ENCODE data around the gene RYR2.

DNA sequence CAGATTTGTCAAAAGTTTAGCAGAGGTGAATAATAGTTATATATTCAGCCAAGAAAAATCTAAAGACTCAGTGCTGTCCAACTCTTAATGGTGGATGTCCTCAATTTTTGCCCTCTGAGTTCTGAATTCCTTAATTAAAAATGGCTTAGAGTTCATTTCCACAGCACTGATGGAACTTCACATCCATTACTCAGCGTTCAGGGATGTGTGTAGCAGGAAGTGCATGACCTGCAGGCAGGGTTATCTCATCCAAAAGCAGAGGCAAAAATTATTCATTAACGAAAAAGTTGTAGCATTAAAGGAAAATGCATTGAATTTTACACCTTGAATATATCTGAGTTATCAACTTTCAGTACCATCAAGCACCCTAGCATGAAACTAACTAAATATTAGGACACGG, 752.1 kb downstream of the RYR2 start:
- TF ChIP-seq ZNF23 (CRISPR knock-in tag; IDR thresholded peaks at IDR 0.05) (no peak), POLR2A (conservative IDR thresholded peaks at IDR 0.05) (no peak), YY1 (IDR thresholded peaks at IDR 0.05; ENCODE audit: borderline replicate concordance in 1 of 3, control insufficient read depth in 1 of 3, extremely low read depth in 1 of 3, insufficient read depth in 3 of 3, insufficient read length in 1 of 3, insufficient replicate concordance in 2 of 3, low read depth in 1 of 3, low read length in 2 of 3) (no peak), U2AF2 (optimal IDR thresholded peaks at IDR 0.05; ENCODE audit: low read depth, low read length) (no peak), FOXP4 (CRISPR knock-in tag; IDR thresholded peaks at IDR 0.05; ENCODE audit: borderline replicate concordance) (no peak), SIN3A (IDR thresholded peaks at IDR 0.05; ENCODE audit: borderline replicate concordance in 2 of 2, control insufficient read depth in 1 of 2, low read depth in 2 of 2, low read length in 2 of 2) (no peak), PRMT5 (CRISPR knock-in tag; IDR thresholded peaks at IDR 0.05) (no peak), ZFX (CRISPR knock-in tag; IDR thresholded peaks at IDR 0.05) (no peak), EZH2 (IDR thresholded peaks at IDR 0.05; ENCODE audit: borderline replicate concordance, low read depth, low read length) (no peak)
- TF ChIP-seq, protein P1, sequence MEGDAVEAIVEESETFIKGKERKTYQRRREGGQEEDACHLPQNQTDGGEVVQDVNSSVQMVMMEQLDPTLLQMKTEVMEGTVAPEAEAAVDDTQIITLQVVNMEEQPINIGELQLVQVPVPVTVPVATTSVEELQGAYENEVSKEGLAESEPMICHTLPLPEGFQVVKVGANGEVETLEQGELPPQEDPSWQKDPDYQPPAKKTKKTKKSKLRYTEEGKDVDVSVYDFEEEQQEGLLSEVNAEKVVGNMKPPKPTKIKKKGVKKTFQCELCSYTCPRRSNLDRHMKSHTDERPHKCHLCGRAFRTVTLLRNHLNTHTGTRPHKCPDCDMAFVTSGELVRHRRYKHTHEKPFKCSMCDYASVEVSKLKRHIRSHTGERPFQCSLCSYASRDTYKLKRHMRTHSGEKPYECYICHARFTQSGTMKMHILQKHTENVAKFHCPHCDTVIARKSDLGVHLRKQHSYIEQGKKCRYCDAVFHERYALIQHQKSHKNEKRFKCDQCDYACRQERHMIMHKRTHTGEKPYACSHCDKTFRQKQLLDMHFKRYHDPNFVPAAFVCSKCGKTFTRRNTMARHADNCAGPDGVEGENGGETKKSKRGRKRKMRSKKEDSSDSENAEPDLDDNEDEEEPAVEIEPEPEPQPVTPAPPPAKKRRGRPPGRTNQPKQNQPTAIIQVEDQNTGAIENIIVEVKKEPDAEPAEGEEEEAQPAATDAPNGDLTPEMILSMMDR (IDR thresholded peaks at IDR 0.05 in 2 of 3, conservative IDR thresholded peaks at IDR 0.05 in 1 of 3; ENCODE audit: insufficient read depth in 2 of 3, low read depth in 1 of 3, low read length in 3 of 3): no peak
- TF ChIP-seq, protein P2, sequence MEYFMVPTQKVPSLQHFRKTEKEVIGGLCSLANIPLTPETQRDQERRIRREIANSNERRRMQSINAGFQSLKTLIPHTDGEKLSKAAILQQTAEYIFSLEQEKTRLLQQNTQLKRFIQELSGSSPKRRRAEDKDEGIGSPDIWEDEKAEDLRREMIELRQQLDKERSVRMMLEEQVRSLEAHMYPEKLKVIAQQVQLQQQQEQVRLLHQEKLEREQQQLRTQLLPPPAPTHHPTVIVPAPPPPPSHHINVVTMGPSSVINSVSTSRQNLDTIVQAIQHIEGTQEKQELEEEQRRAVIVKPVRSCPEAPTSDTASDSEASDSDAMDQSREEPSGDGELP (CRISPR knock-in tag; IDR thresholded peaks at IDR 0.05; ENCODE audit: borderline replicate concordance): no peak
- TF ChIP-seq, protein P3, sequence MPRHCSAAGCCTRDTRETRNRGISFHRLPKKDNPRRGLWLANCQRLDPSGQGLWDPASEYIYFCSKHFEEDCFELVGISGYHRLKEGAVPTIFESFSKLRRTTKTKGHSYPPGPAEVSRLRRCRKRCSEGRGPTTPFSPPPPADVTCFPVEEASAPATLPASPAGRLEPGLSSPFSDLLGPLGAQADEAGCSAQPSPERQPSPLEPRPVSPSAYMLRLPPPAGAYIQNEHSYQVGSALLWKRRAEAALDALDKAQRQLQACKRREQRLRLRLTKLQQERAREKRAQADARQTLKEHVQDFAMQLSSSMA (CRISPR knock-in tag; IDR thresholded peaks at IDR 0.05): no peak
